K562 (cell line): ENCODE data around the gene HIPK1. TPM values are rescaled to one million over a fixed set of nuclear protein-coding genes. Genes with fewer than 3 reads are reported as not detected.

Source experiments
- ATAC-seq: fragments of 200-7000 bp; cut with Tn5 transposase; 3 replicates; pipeline ENCODE4 v1.9.1; 2020; ENCODE audit warnings: moderate library complexity
- BruUV-seq: library from RNA; stranded (reverse); fragments of 400-500 nt; replicated peaks from 2 replicates; lab custom pipeline; 2021; lab: Mats Ljungman, UMichigan
- CTCF ChIA-PET: fragments of 300-600 bp; formaldehyde crosslinking; extraction: SDS; loops from one replicate; lab custom pipeline; 2021; ENCODE audit warnings: low intra/inter-chr PET ratio; lab: Yijun Ruan, JAX
- POLR2A ChIA-PET: fragments of 300-600, 350-650 bp; sonication (Branson Sonifier 250); formaldehyde crosslinking; extraction: SDS; loops from one replicate; lab custom pipeline; 2021; ENCODE audit warnings: antibody characterized with exemption, inconsistent platforms; lab: Yijun Ruan, JAX
- DNase-seq, 4 experiments: peaks; one replicate each; pipeline versions ENCODE4 v3.0.0 to v3.0.0-alpha.2; 2011 to 2018; ENCODE audit warnings: low spot score in 3 of 4, mixed read lengths in 3 of 4; ENCODE audit errors: extremely low read depth in 1 of 4
- FAIRE-seq: peaks from 2 replicates; lab custom pipeline; 2011; peaks lifted over from hg19 to GRCh38; lab: Jason Lieb, UNC
- H2AFZ ChIP-seq: 2 replicates; pipeline ENCODE4 v1.6.0; 2011; ENCODE audit warnings: low read depth, low read length, control low read depth, inconsistent platforms
- H3K27ac ChIP-seq: fragments of 200-600 bp; 3 replicates; pipeline ENCODE4 v1.8.0; 2011; ENCODE audit warnings: low read depth, mild to moderate bottlenecking, control low read depth, inconsistent platforms, low read length, moderate library complexity, mixed read lengths; ENCODE audit errors: extremely low read depth
- H3K27me3 ChIP-seq, 2 experiments: fragments of 300-600 bp in 1 of 2; 2 replicates in 1 of 2; 3 replicates in 1 of 2; pipeline versions ENCODE4 v1.6.0 to v1.8.0; 2011; ENCODE audit warnings: inconsistent platforms in 2 of 2, low read length in 2 of 2, mild to moderate bottlenecking in 1 of 2, mixed read lengths in 1 of 2, moderate library complexity in 1 of 2; ENCODE audit not compliant: control insufficient read depth in 2 of 2, insufficient read depth in 2 of 2
- H3K36me3 ChIP-seq: fragments of 300-600 bp; 3 replicates; pipeline ENCODE4 v1.8.0; 2011; ENCODE audit warnings: mild to moderate bottlenecking, low read length, inconsistent platforms; ENCODE audit not compliant: control insufficient read depth, insufficient read depth
- H3K4me1 ChIP-seq, 2 experiments: fragments of 200-600 bp in 1 of 2; replicated peaks in 1 of 2; 2 replicates in 1 of 2; 3 replicates in 1 of 2; pipeline versions ENCODE4 v1.5.1 to v1.8.0; 2011; ENCODE audit warnings: inconsistent platforms in 2 of 2, low read length in 2 of 2, mild to moderate bottlenecking in 1 of 2, mixed read lengths in 1 of 2, moderate library complexity in 1 of 2; ENCODE audit not compliant: control insufficient read depth in 2 of 2, insufficient read depth in 2 of 2
- H3K4me2 ChIP-seq: 2 replicates; pipeline ENCODE4 v1.6.1; 2011; ENCODE audit warnings: low read length, control low read depth, inconsistent platforms, mixed read lengths; ENCODE audit not compliant: insufficient read depth
- H3K4me3 ChIP-seq: fragments of 200-600 bp; sonication (generic), shearing (Covaris generic); 2 replicates; pipeline ENCODE4 v1.5.1; 2016; ENCODE audit warnings: control low read depth, inconsistent platforms
- H3K79me2 ChIP-seq: fragments of 200-600 bp; 3 replicates; pipeline ENCODE4 v1.8.0; 2011; ENCODE audit warnings: low read length, inconsistent platforms; ENCODE audit not compliant: control insufficient read depth, insufficient read depth
- H3K9ac ChIP-seq, 2 experiments: 2 replicates each; pipeline versions ENCODE4 v1.6.0 to v1.6.1; 2011; ENCODE audit warnings: low read depth in 2 of 2, low read length in 2 of 2, control low read depth in 1 of 2, inconsistent platforms in 1 of 2, mild to moderate bottlenecking in 1 of 2, mixed read lengths in 1 of 2; ENCODE audit not compliant: insufficient read depth in 1 of 2
- H3K9me1 ChIP-seq: one replicate; pipeline ENCODE4 v1.6.0; 2011; ENCODE audit warnings: inconsistent platforms, mild to moderate bottlenecking, low read length, moderate library complexity; ENCODE audit not compliant: control insufficient read depth, insufficient read depth
- H3K9me3 ChIP-seq: replicated peaks from 2 replicates; pipeline ENCODE4 v1.5.1; 2011; ENCODE audit warnings: low read depth, low read length, inconsistent platforms; ENCODE audit not compliant: control insufficient read depth, insufficient read depth
- H4K20me1 ChIP-seq: replicated peaks from 2 replicates; pipeline ENCODE4 v1.6.1; 2011; ENCODE audit warnings: low read length, inconsistent platforms, mixed read lengths; ENCODE audit not compliant: control insufficient read depth, insufficient read depth
- ASH1L ChIP-seq: fragments of 450-650 bp; IDR thresholded peaks from 2 replicates; pipeline ENCODE4 v1.6.1; 2018; ENCODE audit warnings: borderline replicate concordance, mild to moderate bottlenecking, low read depth; ENCODE audit not compliant: partially characterized antibody
- ATF7 ChIP-seq: fragments of 450-650 bp; IDR thresholded peaks from 2 replicates; pipeline ENCODE4 v1.7.1; 2014; ENCODE audit warnings: mild to moderate bottlenecking, moderate library complexity
- CCNT2 ChIP-seq: IDR thresholded peaks from 2 replicates; pipeline ENCODE4 v1.6.1; 2011; ENCODE audit warnings: borderline replicate concordance, low read depth, mild to moderate bottlenecking, moderate library complexity, mixed read lengths, low read length; ENCODE audit not compliant: insufficient read length; ENCODE audit errors: extremely low read depth
- CUX1 ChIP-seq: fragments of 200-800 bp; sonication (Bioruptor generic); IDR thresholded peaks from 2 replicates; pipeline ENCODE4 v1.6.1; 2016; ENCODE audit warnings: missing genetic modification characterization, missing compliant biosample characterization
- DACH1 ChIP-seq: fragments of 450-650 bp; IDR thresholded peaks from 2 replicates; pipeline ENCODE4 v1.6.1; 2018; ENCODE audit not compliant: partially characterized antibody
- DPF2 ChIP-seq: fragments of 450-650 bp; IDR thresholded peaks from 2 replicates; pipeline ENCODE4 v1.6.1; 2016
- GTF2F1 ChIP-seq: IDR thresholded peaks from 2 replicates; pipeline ENCODE4 v1.6.1; 2011; ENCODE audit warnings: low read depth, low read length, improper control_type of control experiment
- POLR2A ChIP-seq: fragments of 450-650 bp; conservative IDR thresholded peaks from 2 replicates; pipeline ENCODE4 v1.6.1; 2016
- TCFL5 ChIP-seq: fragments of 250-450 bp; sonication (Bioruptor Pico); conservative IDR thresholded peaks from 2 replicates; pipeline ENCODE4 v1.6.1; 2021; ENCODE audit warnings: mild to moderate bottlenecking, moderate library complexity, matching md5 sums
- ZNF121 ChIP-seq: sonication (generic); formaldehyde crosslinking; conservative IDR thresholded peaks from 2 replicates; pipeline ENCODE4 v1.8.0; 2022; ENCODE audit warnings: missing genetic modification reagents
- WGBS: fragments of 100-300 bp; shearing (Covaris generic); methylation state at CpG from one replicate; pipeline ENCODE4 v1.1.6; 2016; ENCODE audit warnings: low coverage, mixed read lengths; ENCODE audit not compliant: insufficient coverage; ENCODE audit errors: missing lambda C conversion rate; 5-methylcytosine and 5-hydroxymethylcytosine counted together
- in situ Hi-C: fragments of 300-500 bp; cut with MboI; formaldehyde crosslinking; loops from 4 replicates; pipeline ENCODE4 v1.15.0; 2018; ENCODE audit warnings: inconsistent platforms, mixed read lengths
- intact Hi-C: fragments of 100-400 bp; cut with micrococcal nuclease; formaldehyde crosslinking; loops from 2 replicates; pipeline ENCODE4 v1.14.2; 2022
- polyA plus RNA-seq, 8 experiments: library from polyadenylated mRNA; depleted of rRNA in 4 of 8; stranded (reverse) in 5 of 8; unstranded in 3 of 8; fragments of >200 nt; fragmentation: Nextera tagmentation in 2 of 8; fragmentation: Illumina TruSeq in 1 of 8; extraction: Ambion mirVana in 2 of 8; extraction: Trizol in 1 of 8; gene quantifications; 2 replicates each; pipeline versions ENCODE4 v1.2.1 to v1.2.3, GENCODE V29; 2011 to 2014; ENCODE audit warnings: inconsistent platforms in 1 of 8, missing spikeins in 1 of 8
- total RNA-seq, 7 experiments: library from RNA; depleted of rRNA in 6 of 7; stranded (reverse); fragments of >200 nt in 6 of 7; fragmentation: Illumina TruSeq in 2 of 7; extraction: Trizol in 2 of 7; gene quantifications; 2 replicates each; pipeline versions ENCODE4 v1.2.1 to v1.2.3, GENCODE V29; 2011 to 2021; ENCODE audit warnings: low replicate concordance in 1 of 7

HIPK1 gene
- total and polyA plus RNA-seq, 9 of the 15 experiments (the other 6 are each of a cell fraction or from before 2014, with no cell fraction given): 10.0 to 57.9 (median 29.6) TPM

GRCh38 chr1:114009393-114009792 is 80.3 kb downstream of the HIPK1 start:
- H3K4me3 ChIP-seq: no peak overlapping the region
- no peak for DNase-seq
- peaks cover 0 to 2% of the 10 kb centered on the region in 2 experiments; a peak in 2 of 5 replicates for H3K4me1 ChIP-seq
- no peaks in the 10 kb centered on the region for H3K79me2 ChIP-seq
- BruUV-seq: no TSS peak
- no peaks in the 10 kb centered on the region for H4K20me1 ChIP-seq
- no peak for ATAC-seq
- H3K27ac ChIP-seq: no peak overlapping the region
- ChIA-PET POLR2A (interaction anchor here (0.6 kb wide), 1 partner anchor 34 kb away, joined by 3 read pairs; no protein-coding TSS in a partner anchor), CTCF (no interaction called here)
- in situ Hi-C loops (no loop called here), intact Hi-C loops (no loop called here)
- no peak overlapping the region for H2AFZ ChIP-seq
- no peaks in the 10 kb centered on the region for H3K9me1 ChIP-seq
- FAIRE-seq: no peak
- peaks cover 6 to 14% of the 10 kb centered on the region in 2 experiments; a peak in 3 of 5 replicates for H3K27me3 ChIP-seq
- peaks cover 9% of the 10 kb centered on the region; the same call in 1 of the 2 replicates for H3K9me3 ChIP-seq
- H3K4me2 ChIP-seq: no peak overlapping the region
- no peak overlapping the region for H3K9ac ChIP-seq
- TF ChIP-seq ATF7: no peak
- no peak for TF ChIP-seq ZNF121 (CRISPR knock-in tag)
- no peak for TF ChIP-seq DPF2
- no peak for TF ChIP-seq TCFL5 (CRISPR knock-in tag)
- no peak for TF ChIP-seq POLR2A
- no peaks in the 10 kb centered on the region for H3K36me3 ChIP-seq
- WGBS: 4% methylated on average over 1 of the region's 1 CpG

- no peak overlapping the region for H2AFZ ChIP-seq
- no TSS peak for BruUV-seq
- H4K20me1 ChIP-seq: no peaks in the 10 kb centered on the region
- no peak overlapping the region for H3K9ac ChIP-seq
- 0% methylated on average over 9 of the region's 9 CpGs for WGBS
- H3K9me3 ChIP-seq: peaks cover 6% of the 10 kb centered on the region; the same call in 1 of the 2 replicates
- H3K27me3 ChIP-seq: peaks cover 3 to 9% of the 10 kb centered on the region in 2 experiments; a peak in 1 of 5 replicates
- DNase-seq: no peak
- H3K4me2 ChIP-seq: no peak overlapping the region
- TF ChIP-seq GTF2F1 (no peak), CUX1 (CRISPR knock-in tag) (no peak), DACH1 (no peak), ASH1L (no peak), CCNT2 (no peak)
- H3K4me3 ChIP-seq: no peak overlapping the region
- no peak overlapping the region for H3K27ac ChIP-seq
- peaks cover 0 to 2% of the 10 kb centered on the region in 2 experiments; a peak in 2 of 5 replicates for H3K4me1 ChIP-seq
- H3K36me3 ChIP-seq: no peaks in the 10 kb centered on the region
- no peak; the same call in 2 of the 3 replicates for ATAC-seq
- H3K79me2 ChIP-seq: no peaks in the 10 kb centered on the region
- in situ Hi-C loops (no loop called here), intact Hi-C loops (no loop called here)
- FAIRE-seq: no peak
- no peaks in the 10 kb centered on the region for H3K9me1 ChIP-seq
- ChIA-PET POLR2A (interaction anchor here (0.7 kb wide), 1 partner anchor 362 kb away, joined by 3 read pairs; no protein-coding TSS in a partner anchor), CTCF (no interaction called here)
Observed at GRCh38 chr1:114010433-114011184, 81.5 kb downstream of the HIPK1 start.
